Measurements from ENCODE around the gene LCN10.

Gene LCN10

DNA sequence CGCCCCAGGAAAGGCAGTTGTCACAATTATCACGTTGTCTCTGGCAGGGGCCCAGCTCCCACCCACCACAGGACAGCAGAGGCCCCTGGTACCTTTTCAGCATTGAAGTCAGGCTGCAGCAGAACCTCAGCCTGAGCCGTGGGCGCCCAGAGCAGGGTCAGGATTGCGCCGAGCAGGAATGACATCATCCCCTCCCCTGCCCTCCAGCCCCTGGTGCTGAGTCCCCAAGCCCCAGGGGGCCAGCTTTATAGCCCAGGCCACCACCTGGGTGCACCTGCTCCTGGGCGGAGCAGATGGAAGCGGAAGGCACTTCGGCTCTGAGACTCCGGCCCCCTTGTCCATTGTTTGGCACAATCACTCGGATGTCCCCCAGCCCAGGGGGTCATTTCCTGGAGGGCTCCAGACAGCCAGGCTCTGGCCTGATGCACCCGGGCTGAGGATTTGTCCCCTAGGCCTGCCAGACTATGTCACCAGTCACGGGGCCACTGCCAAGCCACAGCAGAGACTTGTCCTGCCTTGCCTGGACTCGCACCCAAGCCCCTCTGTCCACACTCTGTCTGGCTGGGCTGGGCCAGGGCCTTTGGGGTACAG lies 21.7 kb upstream of the LCN10 start, which contains the start of gene LCN15:
Gene LCN15 (minus strand): TSS at position 218 of the 591 bp plus-strand sequence. CDS start 30 bp downstream, at position 188.
- H2AFZ ChIP-seq (ENCODE audit: low read length), result no peak within 1 kb of the TSS
- H3K79me2 ChIP-seq (ENCODE audit: insufficient read depth, low read length), result no peaks in the 10 kb centered on the region
- H3K9me3 ChIP-seq (ENCODE audit: low read length), result no peaks in the 10 kb centered on the region
- H3F3A ChIP-seq (ENCODE audit: insufficient read depth, low read length), result no peaks in the 10 kb centered on the region
- no peak within 1 kb of the TSS for H3K4me2 ChIP-seq (ENCODE audit: low read length)
- no peaks in the 10 kb centered on the region for H3K9me2 ChIP-seq (ENCODE audit: low read depth, low read length)
- no peak for TF ChIP-seq EZH2 (IDR thresholded peaks at IDR 0.05; ENCODE audit: borderline replicate concordance, low read length)
- TF ChIP-seq, protein P1, sequence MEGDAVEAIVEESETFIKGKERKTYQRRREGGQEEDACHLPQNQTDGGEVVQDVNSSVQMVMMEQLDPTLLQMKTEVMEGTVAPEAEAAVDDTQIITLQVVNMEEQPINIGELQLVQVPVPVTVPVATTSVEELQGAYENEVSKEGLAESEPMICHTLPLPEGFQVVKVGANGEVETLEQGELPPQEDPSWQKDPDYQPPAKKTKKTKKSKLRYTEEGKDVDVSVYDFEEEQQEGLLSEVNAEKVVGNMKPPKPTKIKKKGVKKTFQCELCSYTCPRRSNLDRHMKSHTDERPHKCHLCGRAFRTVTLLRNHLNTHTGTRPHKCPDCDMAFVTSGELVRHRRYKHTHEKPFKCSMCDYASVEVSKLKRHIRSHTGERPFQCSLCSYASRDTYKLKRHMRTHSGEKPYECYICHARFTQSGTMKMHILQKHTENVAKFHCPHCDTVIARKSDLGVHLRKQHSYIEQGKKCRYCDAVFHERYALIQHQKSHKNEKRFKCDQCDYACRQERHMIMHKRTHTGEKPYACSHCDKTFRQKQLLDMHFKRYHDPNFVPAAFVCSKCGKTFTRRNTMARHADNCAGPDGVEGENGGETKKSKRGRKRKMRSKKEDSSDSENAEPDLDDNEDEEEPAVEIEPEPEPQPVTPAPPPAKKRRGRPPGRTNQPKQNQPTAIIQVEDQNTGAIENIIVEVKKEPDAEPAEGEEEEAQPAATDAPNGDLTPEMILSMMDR (IDR thresholded peaks at IDR 0.05; ENCODE audit: low read length), result no peak
- H3K9ac ChIP-seq (ENCODE audit: low read length), result no peak within 1 kb of the TSS
- no peaks in the 10 kb centered on the region for H4K20me1 ChIP-seq (ENCODE audit: insufficient read depth, low read length)
- H3K4me3 ChIP-seq (ENCODE audit: low read depth, low read length, poor library complexity, severe bottlenecking), result no peak within 1 kb of the TSS
- H3K27ac ChIP-seq (ENCODE audit: low read depth, low read length, poor library complexity, severe bottlenecking), result no peak within 1 kb of the TSS
- H3K27me3 ChIP-seq (ENCODE audit: insufficient read depth, low read length), result 0 out of 2 replicates have a peak, but pooled peaks cover 7% of the 10 kb centered on the region
- no peaks in the 10 kb centered on the region for H3K4me1 ChIP-seq (ENCODE audit: insufficient read depth, low read length, severe bottlenecking)
- no peaks in the 10 kb centered on the region for H3K36me3 ChIP-seq (ENCODE audit: insufficient read depth, low read length)

DNA sequence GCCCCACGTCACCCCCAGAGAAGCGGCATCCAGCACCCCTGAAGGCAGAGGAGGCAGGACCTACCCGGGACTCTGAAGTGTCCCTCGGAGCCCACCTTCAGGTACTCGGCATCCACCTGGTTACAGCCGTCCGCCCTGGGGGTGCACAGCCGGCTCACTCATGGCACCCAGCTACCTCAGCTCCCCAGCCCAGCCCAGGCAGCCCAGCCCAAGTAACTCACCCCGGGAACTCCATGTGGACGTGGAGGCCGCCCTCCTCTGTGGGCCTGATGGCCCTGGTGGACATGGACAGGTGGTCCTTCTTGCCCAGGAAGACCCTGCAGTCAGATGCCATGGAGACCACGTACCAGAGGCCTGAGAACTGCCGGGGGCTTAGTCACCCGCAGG lies 20.9 kb upstream of the LCN10 start:
- Histone ChIP-seq H3K4me3 (ENCODE audit: low read depth, low read length, poor library complexity, severe bottlenecking) (no peak overlapping the region), H3K4me2 (ENCODE audit: low read length) (no peak overlapping the region), H3K9me3 (ENCODE audit: low read length) (no peaks in the 10 kb centered on the region), H3K27me3 (ENCODE audit: insufficient read depth, low read length) (0 out of 2 replicates have a peak, but pooled peaks cover 7% of the 10 kb centered on the region), H3K27ac (ENCODE audit: low read depth, low read length, poor library complexity, severe bottlenecking) (no peak overlapping the region), H3K36me3 (ENCODE audit: insufficient read depth, low read length) (no peaks in the 10 kb centered on the region), H3F3A (ENCODE audit: insufficient read depth, low read length) (no peaks in the 10 kb centered on the region), H3K9ac (ENCODE audit: low read length) (no peak overlapping the region), H2AFZ (ENCODE audit: low read length) (no peak overlapping the region), H3K4me1 (ENCODE audit: insufficient read depth, low read length, severe bottlenecking) (no peaks in the 10 kb centered on the region), H4K20me1 (ENCODE audit: insufficient read depth, low read length) (no peaks in the 10 kb centered on the region), H3K9me2 (ENCODE audit: low read depth, low read length) (no peaks in the 10 kb centered on the region), H3K79me2 (ENCODE audit: insufficient read depth, low read length) (no peaks in the 10 kb centered on the region)
- TF ChIP-seq, protein P1 (IDR thresholded peaks at IDR 0.05; ENCODE audit: low read length), result no peak
- TF ChIP-seq EZH2 (IDR thresholded peaks at IDR 0.05; ENCODE audit: borderline replicate concordance, low read length), result no peak

DNA sequence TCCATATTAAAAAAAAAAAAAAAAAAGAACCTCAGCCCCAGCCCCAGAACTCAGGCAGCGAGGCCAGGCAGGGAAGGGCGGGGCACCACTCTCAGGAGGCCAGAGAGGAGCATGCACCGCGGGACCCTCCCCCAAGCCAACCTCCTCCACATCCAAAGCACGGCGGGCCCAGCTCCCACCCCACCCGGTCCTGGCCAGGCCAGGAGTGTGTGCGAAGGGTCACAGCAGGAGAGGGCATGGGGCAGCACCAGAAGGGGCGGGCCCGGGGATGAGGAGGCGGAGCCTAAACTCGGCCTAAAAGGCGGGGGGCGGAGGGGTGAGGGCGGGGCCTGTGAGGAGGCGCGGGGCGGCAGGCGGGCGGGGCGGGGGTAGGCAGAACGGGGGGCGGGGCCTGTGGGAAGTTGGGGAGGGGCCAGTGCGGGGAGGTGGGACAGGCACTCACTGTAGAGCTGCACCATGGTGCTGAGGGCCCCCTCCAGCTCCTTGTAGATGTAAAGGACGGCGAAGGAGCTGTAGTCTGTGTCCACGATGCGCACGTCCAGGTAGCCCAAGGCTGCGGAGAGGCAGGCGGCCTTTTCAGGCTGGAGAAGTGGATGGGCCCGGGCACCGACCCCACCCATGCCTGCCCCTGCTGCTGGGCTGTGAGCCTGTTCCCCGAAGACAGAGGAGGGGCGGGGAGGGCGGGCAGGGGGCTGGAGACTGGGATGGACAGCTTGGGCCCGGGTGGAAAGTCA lies 20.3 kb upstream of the LCN10 start:
- Histone ChIP-seq H3K9ac (ENCODE audit: low read length) (no peak overlapping the region), H2AFZ (ENCODE audit: low read length) (no peak overlapping the region), H3K27ac (ENCODE audit: low read depth, low read length, poor library complexity, severe bottlenecking) (no peak overlapping the region), H3K9me2 (ENCODE audit: low read depth, low read length) (no peaks in the 10 kb centered on the region), H3K4me1 (ENCODE audit: insufficient read depth, low read length, severe bottlenecking) (no peaks in the 10 kb centered on the region), H3K9me3 (ENCODE audit: low read length) (no peaks in the 10 kb centered on the region), H3K4me2 (ENCODE audit: low read length) (peak overlapping the region; percentile 26; the same call in 1 of the 2 replicates), H3K36me3 (ENCODE audit: insufficient read depth, low read length) (no peaks in the 10 kb centered on the region), H3K4me3 (ENCODE audit: low read depth, low read length, poor library complexity, severe bottlenecking) (no peak overlapping the region), H3K79me2 (ENCODE audit: insufficient read depth, low read length) (no peaks in the 10 kb centered on the region), H3K27me3 (ENCODE audit: insufficient read depth, low read length) (peaks cover 7% of the 10 kb centered on the region; the same call in 1 of the 2 replicates), H4K20me1 (ENCODE audit: insufficient read depth, low read length) (no peaks in the 10 kb centered on the region), H3F3A (ENCODE audit: insufficient read depth, low read length) (no peaks in the 10 kb centered on the region)
- no peak for TF ChIP-seq EZH2 (IDR thresholded peaks at IDR 0.05; ENCODE audit: borderline replicate concordance, low read length)
- TF ChIP-seq, protein P1 (IDR thresholded peaks at IDR 0.05; ENCODE audit: low read length), result no peak
